Large intestine (tissue), 3 donors: Measurements from ENCODE around the gene MUCL1. TPM values are rescaled to one million over a fixed set of nuclear protein-coding genes. Genes with fewer than 3 reads are reported as not detected.

Source experiments
- DNase-seq, 2 donors: peaks; one replicate each; pipeline versions ENCODE4 v3.0.0 to v3.0.0-alpha.2; 2013
- H3K27ac ChIP-seq: one replicate; pipeline ENCODE4 v1.5.1; 2013; ENCODE audit warnings: low read length
- H3K27me3 ChIP-seq: 2 replicates; pipeline ENCODE4 v1.6.1; 2013; ENCODE audit warnings: low read length; ENCODE audit not compliant: control insufficient read depth, insufficient read depth
- H3K36me3 ChIP-seq: 2 replicates; pipeline ENCODE4 v1.6.1; 2013; ENCODE audit warnings: low read length; ENCODE audit not compliant: control insufficient read depth, insufficient read depth
- H3K4me1 ChIP-seq: one replicate; pipeline ENCODE4 v1.6.1; 2013; ENCODE audit warnings: low read length; ENCODE audit not compliant: control insufficient read depth, insufficient read depth
- H3K4me3 ChIP-seq: one replicate; pipeline ENCODE4 v1.5.1; 2013; ENCODE audit warnings: low read length
- H3K9me3 ChIP-seq: one replicate; pipeline ENCODE4 v1.6.1; 2013; ENCODE audit warnings: mild to moderate bottlenecking, low read depth, low read length, moderate library complexity; ENCODE audit not compliant: control insufficient read depth
- WGBS: methylation state at CpG from one replicate; pipeline ENCODE4 v1.1.5; 2013; ENCODE audit warnings: low lambda C conversion rate; ENCODE audit not compliant: insufficient coverage; 5-methylcytosine and 5-hydroxymethylcytosine counted together
- polyA plus RNA-seq: library from polyadenylated mRNA; unstranded; fragments of 120-200 nt; gene quantifications from one replicate; pipeline ENCODE4 v1.2.1, GENCODE V29; 2013

Gene MUCL1
- polyA plus RNA-seq, 1 donor = not detected

DNA sequence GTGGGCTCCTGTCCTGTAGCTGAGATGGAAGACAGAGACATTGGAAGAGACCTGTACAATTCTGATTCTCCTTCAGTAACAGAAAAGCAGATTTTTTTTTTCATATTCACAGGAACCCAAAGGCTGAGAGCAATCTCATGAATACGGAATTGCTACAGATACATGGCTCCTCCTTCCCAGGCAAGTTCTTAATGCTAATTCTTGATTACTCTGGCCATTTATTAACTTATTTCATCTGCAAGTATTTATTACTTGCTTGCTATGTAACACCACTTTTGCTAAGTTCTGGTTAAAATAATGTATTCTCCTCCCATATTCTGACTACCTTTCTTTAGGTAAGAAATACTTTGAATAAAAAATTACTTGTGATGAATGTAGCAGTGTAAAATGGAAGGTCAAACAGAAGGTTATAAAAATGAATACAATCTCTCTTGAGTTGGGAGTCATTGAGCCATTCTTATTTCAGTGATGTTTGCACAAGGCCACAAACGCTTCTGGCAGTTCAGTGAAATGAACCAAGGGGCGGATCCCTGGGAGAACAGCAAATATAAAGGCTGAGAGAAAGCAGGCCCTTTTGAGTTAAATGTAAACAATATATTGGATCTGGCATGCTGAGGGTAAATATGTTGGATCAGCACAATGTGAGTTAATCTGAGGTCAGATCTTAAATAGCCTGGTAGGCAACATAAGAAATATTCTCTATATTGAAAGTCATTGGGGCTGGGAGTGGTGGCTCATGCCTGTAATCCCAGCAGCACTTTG, 37.6 kb downstream of the MUCL1 start:
- Histone ChIP-seq H3K4me1 (peaks cover 2% of the 10 kb centered on the region), H3K27me3 (no peaks in the 10 kb centered on the region), H3K4me3 (no peak overlapping the region), H3K9me3 (no peaks in the 10 kb centered on the region), H3K36me3 (no peaks in the 10 kb centered on the region), H3K27ac (no peak overlapping the region)
- peak; percentile 7 to 55 for DNase-seq
- WGBS = no CpG with 5 or more reads among the region's 3 CpGs

Other genes with a start within 250 kb of the MUCL1 start
- not detected for gene LACRT, start 219.6 kb upstream of the MUCL1 start, polyA plus RNA-seq
- not detected for gene DCD, start 206.2 kb upstream of the MUCL1 start, polyA plus RNA-seq
- gene TESPA1, start 130.2 kb downstream of the MUCL1 start, polyA plus RNA-seq = 1.6 TPM
- gene NEUROD4, start 165.5 kb downstream of the MUCL1 start, polyA plus RNA-seq = 0.01 TPM